ENCODE data around the gene ASPSCR1. TPM values are rescaled to one million over a fixed set of nuclear protein-coding genes. Genes with fewer than 3 reads are reported as not detected.

The ASPSCR1 gene
- total RNA-seq, 1 donor from 2014 or later: 35.6 TPM

- Mint-ChIP-seq H3K27ac (no peak overlapping the region), H3K4me3 (no peak overlapping the region), H3K36me3 (no peaks in the 10 kb centered on the region), H3K27me3 (no peaks in the 10 kb centered on the region), H3K9me3 (no peaks in the 10 kb centered on the region), H3K4me1 (ENCODE audit: unreplicated experiment) (no peaks in the 10 kb centered on the region)
- no peak for TF ChIP-seq CTCF (conservative IDR thresholded peaks at IDR 0.05)
- no peak for DNase-seq (ENCODE audit: extremely low spot score, unreplicated experiment)
Observed at GRCh38 chr17:82060001-82060380, 82.6 kb downstream of the ASPSCR1 start.

GRCh38 chr17:82060614-82061013 is 83.2 kb downstream of the ASPSCR1 start:
- H3K27ac Mint-ChIP-seq: no peak overlapping the region
- H3K4me1 Mint-ChIP-seq (ENCODE audit: unreplicated experiment): no peaks in the 10 kb centered on the region
- no peaks in the 10 kb centered on the region for H3K27me3 Mint-ChIP-seq
- no peak for TF ChIP-seq CTCF (conservative IDR thresholded peaks at IDR 0.05)
- no peaks in the 10 kb centered on the region for H3K36me3 Mint-ChIP-seq
- H3K4me3 Mint-ChIP-seq: no peak overlapping the region
- H3K9me3 Mint-ChIP-seq: no peaks in the 10 kb centered on the region
- DNase-seq (ENCODE audit: extremely low spot score, unreplicated experiment): no peak

- no peaks in the 10 kb centered on the region for H3K4me1 Mint-ChIP-seq (ENCODE audit: unreplicated experiment)
- no peaks in the 10 kb centered on the region for H3K36me3 Mint-ChIP-seq
Observed at GRCh38 chr17:82061047-82061925, 83.9 kb downstream of the ASPSCR1 start.

GRCh38 chr17:82062076-82062983 is 84.9 kb downstream of the ASPSCR1 start:
- Mint-ChIP-seq H3K4me3 (no peak overlapping the region), H3K27me3 (no peaks in the 10 kb centered on the region), H3K36me3 (no peaks in the 10 kb centered on the region), H3K9me3 (no peaks in the 10 kb centered on the region), H3K4me1 (ENCODE audit: unreplicated experiment) (no peaks in the 10 kb centered on the region), H3K27ac (no peak overlapping the region)
- no peak for DNase-seq (ENCODE audit: extremely low spot score, unreplicated experiment)
- no peak for TF ChIP-seq CTCF (conservative IDR thresholded peaks at IDR 0.05)

More at GRCh38 chr17:82061047-82061925, 83.9 kb downstream of the ASPSCR1 start:
- DNase-seq (ENCODE audit: extremely low spot score, unreplicated experiment): no peak
- H3K4me3 Mint-ChIP-seq: no peak overlapping the region
- H3K27me3 Mint-ChIP-seq: no peaks in the 10 kb centered on the region
- H3K9me3 Mint-ChIP-seq: no peaks in the 10 kb centered on the region
- no peak overlapping the region for H3K27ac Mint-ChIP-seq
- TF ChIP-seq CTCF (conservative IDR thresholded peaks at IDR 0.05): no peak

GRCh38 chr17:82062984-82063368 is 85.5 kb downstream of the ASPSCR1 start:
- H3K4me3 Mint-ChIP-seq: no peak overlapping the region
- DNase-seq (ENCODE audit: extremely low spot score, unreplicated experiment): no peak
- no peaks in the 10 kb centered on the region for H3K27me3 Mint-ChIP-seq
- TF ChIP-seq CTCF (conservative IDR thresholded peaks at IDR 0.05): no peak
- no peaks in the 10 kb centered on the region for H3K4me1 Mint-ChIP-seq (ENCODE audit: unreplicated experiment)
- no peaks in the 10 kb centered on the region for H3K9me3 Mint-ChIP-seq
- no peak overlapping the region for H3K27ac Mint-ChIP-seq
- no peaks in the 10 kb centered on the region for H3K36me3 Mint-ChIP-seq

Data from type B pancreatic cell (in vitro differentiated cells).